HG03045 (cell line): Measurements from ENCODE around the gene LBH.

Experiments
- ATAC-seq: cut with Tn5 transposase; IDR thresholded peaks from one replicate; pipeline ENCODE4 v1.9.1; 2021; ENCODE audit warnings: mild to moderate bottlenecking, moderate library complexity; ENCODE audit not compliant: unreplicated experiment

The LBH gene

DNA sequence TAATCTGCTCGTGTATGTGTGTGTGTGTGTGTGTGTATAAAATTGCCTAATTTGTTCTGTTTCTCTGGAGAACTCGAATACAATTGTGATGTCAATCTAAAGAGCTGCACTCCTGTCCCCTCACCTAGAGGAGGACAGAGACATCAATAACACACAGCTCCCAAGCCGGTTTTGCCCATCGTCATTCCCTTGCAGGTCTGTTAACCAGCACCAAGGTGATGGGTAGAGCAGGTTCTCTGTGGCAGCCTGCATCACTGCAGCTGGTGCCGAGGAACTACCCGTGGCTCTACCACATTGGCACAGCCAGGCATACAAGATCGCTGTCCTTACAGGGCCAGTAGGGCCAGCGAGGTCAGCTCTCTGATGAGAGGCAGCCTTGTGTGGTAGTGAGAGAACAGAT is 41.0 kb downstream of the LBH start:
- no peak for ATAC-seq

DNA sequence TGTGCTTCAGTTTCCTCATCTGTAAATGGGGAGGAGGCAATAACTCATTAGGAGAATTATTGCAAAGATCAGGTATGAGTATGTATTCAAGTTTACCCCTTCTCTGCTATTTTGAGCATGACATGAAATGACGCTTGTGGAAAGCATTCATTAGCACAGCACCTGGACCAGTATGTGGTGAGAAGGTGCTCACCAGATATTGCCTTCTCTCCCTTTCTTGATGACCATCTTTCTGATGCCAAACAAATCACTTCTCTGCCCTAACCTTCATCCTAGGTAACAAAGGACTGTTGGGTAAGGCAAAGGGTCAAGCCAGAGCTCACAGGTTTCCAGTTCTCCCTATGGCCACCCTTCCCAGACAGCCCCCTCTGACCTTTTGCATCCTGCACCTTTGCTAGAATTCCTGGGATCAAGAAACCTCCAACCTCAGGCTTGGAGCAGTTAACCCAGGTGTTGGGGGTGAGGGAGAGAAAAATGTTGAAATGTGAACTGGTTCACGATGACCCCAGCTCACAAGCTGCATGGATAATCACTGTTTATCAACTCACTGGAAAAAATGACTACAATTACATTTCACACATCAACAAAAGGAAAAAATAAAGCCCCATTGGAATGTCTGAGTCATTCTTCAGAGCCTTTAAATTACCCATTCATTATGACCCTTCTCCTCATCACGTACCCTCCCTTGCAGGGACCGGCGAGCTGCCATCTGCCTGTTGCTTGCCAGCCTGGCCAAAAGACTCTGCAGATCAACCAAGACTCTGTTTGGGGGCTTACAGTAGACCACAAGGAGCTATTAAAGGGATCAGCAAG is 41.6 kb downstream of the LBH start:
- ATAC-seq = no peak

DNA sequence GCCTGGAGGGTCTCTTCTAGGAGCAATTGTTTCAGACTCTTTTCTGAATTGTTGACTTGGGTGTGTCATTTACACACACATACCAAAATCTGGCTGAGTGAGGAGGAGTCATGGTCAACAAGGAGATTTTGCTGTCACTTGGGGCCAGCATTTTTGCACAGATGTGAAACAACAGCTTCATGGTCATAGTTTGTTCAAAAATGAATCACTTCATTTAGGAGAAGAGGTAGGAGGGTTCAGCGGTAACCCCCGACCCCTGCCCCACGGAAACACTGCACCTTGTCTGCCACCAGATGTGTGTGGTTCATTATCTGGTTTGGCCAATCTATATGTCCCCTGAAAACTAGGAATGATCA is 42.2 kb downstream of the LBH start:
- no peak for ATAC-seq

DNA sequence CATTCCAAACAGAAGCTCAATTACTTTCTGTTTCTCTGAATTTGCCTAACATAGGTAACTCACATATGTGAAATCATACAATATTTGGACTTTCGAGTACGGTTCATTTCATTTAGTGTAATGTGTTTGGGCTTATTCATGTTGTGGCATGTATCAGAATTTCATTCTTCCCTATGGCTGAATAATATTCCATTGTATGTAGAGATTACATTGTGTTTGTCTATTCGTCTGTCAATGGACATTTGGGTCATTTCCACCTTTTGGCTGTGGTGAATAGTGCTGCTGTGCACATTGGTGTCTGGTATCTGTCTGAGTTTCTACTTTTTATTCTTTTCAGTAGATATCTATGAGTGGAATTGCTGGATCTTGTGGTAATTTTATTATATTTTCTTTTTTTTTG is 43.9 kb downstream of the LBH start:
- no peak for ATAC-seq

DNA sequence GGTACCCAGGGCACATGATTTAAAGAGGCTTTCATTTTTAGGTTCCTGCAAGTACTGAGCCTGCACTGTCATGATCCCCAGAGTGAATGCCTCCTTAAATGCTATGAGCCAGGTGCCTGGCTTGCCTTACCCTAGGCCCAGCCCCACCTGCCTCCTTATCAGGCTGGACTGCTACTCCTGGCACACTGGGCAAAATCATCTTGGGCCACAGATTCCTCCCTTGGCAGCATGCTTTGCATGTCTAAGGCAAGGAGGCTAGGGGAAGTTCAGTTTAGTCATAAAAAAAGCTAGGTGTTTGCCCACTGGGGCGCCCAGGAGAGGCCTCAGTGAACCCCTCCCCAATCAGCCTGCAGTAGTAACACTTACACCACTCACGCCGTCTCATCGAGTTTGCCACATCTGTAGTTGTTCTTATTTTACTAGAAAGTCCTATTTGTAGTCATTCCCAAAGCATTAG is 45.1 kb downstream of the LBH start:
- ATAC-seq = no peak

DNA sequence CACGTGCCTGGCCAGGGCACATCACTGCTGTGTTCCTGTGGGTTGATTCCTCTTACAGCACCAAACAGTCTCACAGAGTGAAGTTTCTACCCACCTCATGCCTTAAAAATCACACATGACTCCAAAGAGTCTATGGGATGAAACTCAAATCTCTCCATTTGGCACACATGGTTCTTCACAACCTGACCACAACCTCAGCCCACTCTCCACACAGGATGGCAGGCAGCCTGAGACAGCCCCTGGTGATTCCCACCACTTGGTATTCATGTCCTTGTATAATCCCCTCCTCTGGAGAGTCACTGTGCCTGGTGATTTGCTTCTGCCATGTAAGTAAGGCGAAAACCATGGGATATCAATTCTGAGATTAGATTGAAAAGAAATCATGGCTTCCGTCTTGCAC is 46.2 kb downstream of the LBH start:
- no peak for ATAC-seq

DNA sequence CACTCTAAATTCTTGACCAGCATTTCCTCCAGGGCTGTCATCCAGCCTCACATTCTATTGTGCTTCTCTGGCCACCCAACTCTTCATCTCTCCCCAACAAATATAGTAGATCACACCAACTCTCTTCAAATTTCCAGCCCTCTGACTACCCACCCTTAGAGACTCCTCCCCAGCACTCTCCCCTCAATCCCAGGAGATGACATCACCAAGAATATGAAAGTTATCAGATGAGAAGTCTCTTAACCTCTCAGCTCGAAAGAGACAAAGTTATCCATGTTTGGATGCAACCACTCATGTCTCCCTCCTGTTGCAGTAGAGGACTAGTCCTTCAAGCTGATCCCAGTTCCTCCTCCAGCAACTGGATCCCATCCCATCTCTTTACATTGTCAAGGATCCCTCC is 47.1 kb downstream of the LBH start:
- no peak for ATAC-seq

DNA sequence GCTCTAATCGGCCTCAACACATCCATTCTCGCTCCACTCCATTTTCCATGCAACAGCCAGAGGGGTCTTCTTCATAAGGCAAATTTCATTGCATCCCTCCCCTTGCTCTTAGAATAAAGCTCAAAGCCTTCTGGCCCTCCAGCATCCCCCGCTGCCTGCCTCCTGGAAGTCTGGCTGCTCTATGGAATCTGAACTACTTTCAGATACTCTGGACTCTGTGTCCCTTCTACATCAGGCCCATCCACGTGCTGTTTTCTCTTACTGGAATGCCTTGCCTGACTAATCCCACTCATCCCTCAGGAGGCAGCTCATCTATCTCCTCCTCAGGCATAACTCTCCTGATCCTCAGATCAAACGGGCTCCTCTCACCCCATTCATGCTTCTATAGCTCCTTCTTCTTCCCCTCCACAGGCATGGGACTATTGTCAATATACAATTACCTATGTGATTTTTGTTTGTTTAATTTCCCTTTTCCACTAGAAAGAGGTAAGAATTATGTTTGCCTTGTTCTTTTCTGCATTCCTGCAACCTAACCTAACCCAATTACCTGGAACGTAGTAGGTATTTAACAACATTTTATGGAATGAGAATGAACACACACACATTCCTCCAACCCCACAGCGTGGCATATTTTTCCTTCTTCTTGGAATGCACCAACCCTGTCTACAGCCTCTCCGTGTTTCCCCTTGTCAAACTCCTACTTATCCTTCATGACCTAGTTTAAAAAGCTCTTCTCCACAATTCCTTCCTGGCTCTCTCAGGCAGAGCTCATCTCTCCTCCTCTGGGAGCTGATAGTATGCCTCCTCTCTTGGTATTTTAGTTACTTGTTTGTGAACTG is 49.5 kb downstream of the LBH start:
- no peak for ATAC-seq

DNA sequence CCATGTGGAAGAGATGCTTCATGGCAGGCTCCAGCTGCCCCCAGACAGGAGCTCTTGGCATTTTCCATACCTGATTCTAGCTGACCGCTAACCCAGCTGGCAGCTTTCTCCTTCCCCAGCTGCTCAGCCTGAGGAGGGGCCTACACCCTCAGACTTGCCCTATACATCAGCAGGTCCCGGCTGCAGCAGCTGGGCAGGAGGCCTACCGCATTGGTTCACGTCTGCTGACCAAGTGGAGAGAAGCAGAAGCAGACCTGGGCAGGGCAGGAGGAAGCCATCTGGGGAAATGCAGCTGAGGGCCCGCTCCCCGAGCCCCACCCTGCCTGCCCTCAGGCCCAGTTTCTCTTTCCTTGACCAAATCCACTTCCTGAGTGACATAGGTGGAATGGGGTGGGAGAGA is 50.7 kb downstream of the LBH start:
- ATAC-seq = no peak

DNA sequence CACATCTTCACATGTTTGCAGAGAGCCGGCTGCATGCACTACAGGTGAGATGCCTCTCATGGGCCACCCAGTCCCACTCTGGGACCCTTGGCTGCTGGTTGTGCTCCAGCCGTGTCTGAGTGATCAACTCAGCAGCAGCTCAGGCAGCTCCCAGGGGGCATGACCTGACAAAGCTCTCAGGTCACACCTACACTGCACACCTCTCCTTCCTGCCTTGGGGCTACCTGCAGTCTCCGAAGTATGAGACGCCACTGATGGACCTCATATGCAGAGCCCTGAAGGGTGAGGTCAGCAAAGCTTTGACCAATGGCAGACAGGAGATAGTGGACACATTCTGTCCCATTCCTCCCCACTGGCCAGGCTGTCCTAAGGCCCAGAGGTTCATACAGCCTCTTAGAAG is 51.4 kb downstream of the LBH start:
- no peak for ATAC-seq

DNA sequence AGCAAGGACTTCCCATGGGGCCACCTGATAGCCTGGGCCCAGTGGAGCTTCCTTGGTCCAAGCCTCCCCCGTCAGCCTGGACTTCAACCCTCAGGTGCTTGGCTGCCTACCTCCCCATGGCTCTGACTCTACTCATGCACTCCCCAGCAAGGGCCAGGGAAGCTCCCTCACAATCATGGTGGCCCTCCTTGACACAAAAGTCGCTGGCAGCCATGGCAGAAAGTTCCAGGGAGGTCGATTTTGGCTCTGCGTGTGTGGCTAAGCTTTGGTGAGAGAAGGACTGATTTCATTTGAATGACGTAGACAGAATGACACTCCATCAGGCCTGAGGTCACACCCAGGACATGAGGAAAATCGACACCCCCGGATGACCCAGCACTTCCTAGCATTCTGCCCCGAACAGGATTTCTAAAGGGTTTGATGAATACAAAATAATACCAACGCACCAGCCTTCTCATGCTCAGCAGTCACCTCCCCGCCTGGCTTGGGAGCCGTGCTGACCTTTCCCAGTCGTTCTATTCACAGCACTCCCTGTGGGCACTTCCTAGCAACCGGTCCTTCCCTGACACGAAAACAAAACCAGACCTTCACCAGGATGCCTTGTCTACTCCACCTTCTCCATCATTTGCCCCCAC is 52.7 kb downstream of the LBH start:
- ATAC-seq = no peak

DNA sequence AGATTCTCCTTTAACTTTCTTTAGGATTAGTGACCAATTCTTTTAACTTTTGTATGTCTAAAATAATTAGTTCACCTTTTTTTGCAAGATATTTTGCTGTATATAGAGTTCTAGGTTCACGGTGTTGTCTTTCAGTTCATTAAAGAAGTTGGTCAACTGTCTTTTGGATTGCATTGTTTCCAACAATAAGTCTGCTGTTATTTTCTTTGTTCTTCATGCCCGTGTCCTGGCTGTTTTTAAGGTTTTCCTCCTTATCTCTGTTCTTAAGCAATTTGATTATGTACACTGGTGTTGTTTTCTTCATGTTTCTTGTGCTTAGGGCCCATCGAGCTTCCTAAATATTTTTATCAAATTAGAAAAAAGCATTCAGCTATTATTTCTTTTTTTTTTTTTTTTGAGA is 54.4 kb downstream of the LBH start:
- no peak for ATAC-seq

DNA sequence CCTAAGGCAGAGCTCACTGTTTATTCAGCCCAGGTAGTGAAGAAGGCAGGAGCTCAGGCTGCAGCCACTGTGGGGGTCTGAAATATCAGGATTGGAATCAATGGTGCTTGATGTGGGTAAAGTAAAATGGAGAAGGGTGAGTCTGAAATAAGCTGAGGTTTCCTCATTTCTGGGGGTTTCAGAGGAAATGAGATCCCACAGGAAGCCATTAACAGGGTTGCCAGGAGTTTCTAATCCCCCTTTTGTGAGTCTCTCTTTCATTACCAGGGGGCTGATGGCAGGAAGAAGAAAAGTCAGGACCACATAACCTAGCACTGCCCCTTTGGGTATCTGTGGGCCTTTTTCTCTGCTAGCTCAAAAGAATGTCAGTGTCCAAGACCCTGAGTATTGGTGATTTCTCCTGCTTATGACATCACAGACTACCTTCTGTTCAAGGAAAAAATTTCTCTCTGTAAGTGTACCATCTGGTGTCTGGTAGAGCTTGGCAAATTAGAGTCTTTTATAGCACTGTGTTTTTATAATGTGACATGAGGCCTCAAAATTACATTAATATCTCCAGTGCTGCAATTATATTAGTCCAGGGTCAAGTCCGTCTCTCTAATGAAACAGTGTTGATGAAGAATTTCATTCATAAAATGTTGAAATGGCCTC is 56.0 kb downstream of the LBH start:
- ATAC-seq = no peak

DNA sequence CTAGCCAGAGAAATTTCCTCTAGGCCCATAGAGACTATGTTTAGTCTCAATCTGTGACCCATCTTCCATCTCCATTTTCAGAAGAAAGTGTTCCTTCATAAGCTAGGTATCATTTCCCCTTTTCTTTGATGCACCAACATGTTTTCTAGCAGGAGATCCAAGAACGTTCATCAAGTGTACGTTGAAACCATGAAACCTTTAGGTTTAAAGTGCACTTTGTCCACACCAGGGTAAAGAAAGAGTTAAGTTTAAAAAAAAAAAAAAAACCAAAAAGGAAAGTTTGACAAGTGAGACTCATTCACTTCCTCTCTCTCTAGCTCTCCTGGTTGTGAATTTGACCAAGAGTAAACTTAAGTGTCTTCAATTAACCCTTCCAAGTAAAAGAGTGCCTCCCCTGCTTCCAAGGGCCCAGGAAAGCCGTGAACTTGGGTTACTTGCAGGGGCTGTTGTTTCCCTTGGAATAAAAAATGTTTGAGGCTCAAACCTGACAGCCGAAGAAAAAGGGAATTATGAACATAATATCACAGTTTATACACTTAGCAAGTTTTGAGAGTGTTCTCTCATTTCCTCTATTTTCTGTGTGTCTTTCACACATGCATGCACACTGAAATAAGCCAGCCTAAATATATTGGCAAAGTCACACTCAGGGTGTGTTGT is 56.7 kb downstream of the LBH start:
- ATAC-seq = peak; percentile 56

DNA sequence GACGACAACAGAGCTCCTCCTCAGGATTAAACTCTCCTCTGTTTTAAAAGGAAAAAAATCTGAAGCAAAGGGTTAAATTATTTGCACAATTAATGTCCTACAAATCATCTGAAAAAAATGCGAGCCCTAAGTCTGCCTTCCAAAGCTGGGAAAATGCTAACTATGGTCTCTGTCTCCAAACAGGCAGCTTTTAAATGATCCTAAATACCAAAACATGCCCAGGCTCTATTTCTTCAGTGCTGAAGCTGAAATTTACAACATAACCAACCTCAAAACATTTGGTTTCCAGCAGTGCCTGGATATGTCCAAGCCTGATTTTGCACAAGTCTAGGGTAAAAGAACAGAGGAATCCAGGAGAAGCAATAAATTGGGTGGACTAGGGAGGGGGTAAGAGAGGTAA is 57.2 kb downstream of the LBH start:
- no peak for ATAC-seq

DNA sequence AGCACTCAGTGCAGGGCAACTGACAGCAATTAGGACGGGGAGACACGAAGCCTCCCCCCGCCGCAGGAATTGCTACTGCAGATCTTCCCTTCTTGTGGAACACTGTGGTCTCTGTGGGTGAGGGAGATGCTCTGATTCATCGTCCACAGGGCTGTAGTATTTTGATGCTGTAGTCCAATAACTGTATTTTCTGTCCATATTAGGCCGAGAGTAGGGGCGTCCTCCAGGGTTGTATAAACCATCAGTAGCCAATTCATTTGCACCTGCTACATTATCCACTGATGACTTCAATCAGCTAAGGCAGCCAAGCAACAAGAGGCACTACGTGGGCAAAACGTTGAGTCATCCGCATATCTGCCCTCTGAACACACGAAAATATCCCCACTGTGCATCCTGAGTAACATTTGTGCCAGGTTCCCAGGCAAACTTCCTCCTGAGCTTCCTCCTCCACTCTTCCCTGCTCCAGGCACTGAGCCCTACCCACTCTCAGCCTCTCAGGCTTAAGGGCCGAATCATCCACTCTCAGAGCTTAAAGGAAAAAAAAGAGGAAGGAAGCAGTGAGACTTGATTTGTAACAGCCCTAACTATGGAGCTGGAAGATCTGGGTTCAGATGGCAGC is 62.1 kb downstream of the LBH start:
- no peak for ATAC-seq

DNA sequence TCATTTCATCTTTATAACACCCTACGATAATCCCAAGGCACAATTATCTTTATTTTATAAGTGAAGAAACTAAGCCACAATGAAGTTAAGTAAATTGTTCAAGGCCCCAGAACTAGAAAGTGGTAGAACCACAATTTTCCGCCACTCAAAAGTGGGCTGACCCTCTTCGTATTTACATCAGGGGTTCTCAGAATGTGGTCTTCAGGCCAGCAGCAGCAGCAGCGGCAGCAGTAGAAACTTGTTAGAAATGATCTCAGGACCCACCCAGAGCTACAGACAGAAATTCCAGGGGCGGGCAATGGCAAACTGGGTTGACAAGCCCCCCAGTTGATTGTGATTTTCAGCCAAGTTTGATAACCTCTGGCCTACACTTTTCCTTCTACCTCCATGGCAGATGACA is 62.8 kb downstream of the LBH start:
- ATAC-seq = no peak

DNA sequence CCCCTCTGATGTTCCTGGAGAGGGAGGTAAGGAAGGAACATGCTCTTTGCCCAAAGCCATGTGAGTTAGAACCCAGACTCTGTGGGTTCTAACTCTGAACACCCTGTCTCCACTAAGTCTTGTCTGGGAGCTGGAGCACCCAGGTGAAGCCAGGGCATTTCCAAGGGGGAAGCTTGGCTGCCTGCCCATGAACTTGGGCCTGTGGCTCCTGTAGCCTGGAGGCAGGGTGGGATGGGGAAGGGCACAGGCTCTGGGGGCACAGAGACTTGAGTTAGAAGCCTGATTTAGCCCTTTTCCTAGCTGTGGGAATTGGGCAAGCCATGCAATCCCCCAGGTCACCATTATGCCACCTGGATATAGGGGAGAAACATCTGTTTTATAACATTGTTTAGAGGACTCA is 65.2 kb downstream of the LBH start:
- no peak for ATAC-seq

DNA sequence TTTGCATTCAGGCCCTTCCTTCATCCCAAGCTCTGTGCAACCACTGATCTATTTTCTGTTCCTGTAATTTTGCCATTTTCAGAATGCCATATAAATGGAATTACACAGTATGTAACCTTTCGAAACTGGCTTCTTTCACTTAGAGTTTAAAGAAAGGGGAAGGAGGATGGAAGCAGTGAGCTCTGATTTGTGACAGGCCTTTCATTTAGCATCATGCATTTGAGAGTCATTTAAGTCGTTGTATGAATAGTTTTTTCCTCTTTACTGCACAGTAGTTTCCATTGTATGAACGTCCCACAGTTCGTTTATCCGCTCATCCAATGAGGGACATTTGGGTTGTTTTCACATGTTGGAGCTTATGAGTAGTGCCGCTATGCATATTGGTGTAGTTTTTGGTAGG is 67.0 kb downstream of the LBH start:
- no peak for ATAC-seq

DNA sequence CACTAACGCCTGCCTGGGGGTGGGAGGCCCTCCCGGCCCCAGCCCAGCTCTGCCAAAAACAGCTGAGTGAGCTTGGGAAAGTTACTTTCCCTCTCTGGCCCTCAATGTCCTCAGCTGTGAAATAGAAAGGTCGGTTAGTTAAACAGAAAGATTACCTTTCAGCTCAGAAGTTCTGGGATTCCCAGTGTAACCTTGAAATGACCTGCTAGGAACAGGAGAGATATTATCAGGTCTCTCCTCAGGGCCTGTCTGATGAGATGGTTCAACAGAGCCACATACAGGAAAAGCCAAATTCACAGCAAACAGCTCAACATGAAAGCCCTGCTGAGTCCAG is 68.8 kb downstream of the LBH start:
- no peak for ATAC-seq
